NB4 (cell line): Measurements from ENCODE around the gene ARMC3.
A peak's percentile ranks its signal among the peaks of the same experiment; 100 is the strongest.

Source experiments
- DNase-seq: peaks from one replicate; pipeline ENCODE4 v3.0.0; 2010; ENCODE audit warnings: low read depth
- H3K4me3 ChIP-seq: one replicate; pipeline ENCODE4 v1.5.1; 2011; ENCODE audit warnings: mild to moderate bottlenecking, low read depth, low read length, moderate library complexity
- CTCF ChIP-seq: IDR thresholded peaks from one replicate; pipeline ENCODE4 v1.5.1; 2012; ENCODE audit warnings: low read depth, low read length
- MAX ChIP-seq: IDR thresholded peaks from 2 replicates; pipeline ENCODE4 v1.6.1; 2011; ENCODE audit warnings: low read depth, low read length
- MYC ChIP-seq: IDR thresholded peaks from 2 replicates; pipeline ENCODE4 v1.6.1; 2011; ENCODE audit warnings: low read depth, low read length
- POLR2A ChIP-seq: IDR thresholded peaks from 2 replicates; pipeline ENCODE4 v1.6.1; 2011; ENCODE audit warnings: mild to moderate bottlenecking; ENCODE audit not compliant: insufficient read length; ENCODE audit errors: extremely low read depth

ARMC3 gene

GRCh38 chr10:23053036-23053435 lies 125.2 kb downstream of the ARMC3 start:
- no peak for DNase-seq
- TF ChIP-seq MAX, result no peak
- H3K4me3 ChIP-seq, result no peak overlapping the region

GRCh38 chr10:23055424-23056185 lies 127.8 kb downstream of the ARMC3 start:
- DNase-seq, result no peak
- TF ChIP-seq POLR2A (no peak), CTCF (no peak), MYC (no peak), MAX (no peak)
- H3K4me3 ChIP-seq, result no peak overlapping the region

GRCh38 chr10:23056186-23056579 lies 128.3 kb downstream of the ARMC3 start:
- DNase-seq, result no peak
- TF ChIP-seq CTCF (no peak), POLR2A (no peak), MYC (no peak), MAX (no peak)
- H3K4me3 ChIP-seq, result no peak overlapping the region

GRCh38 chr10:23058366-23058765 lies 130.5 kb downstream of the ARMC3 start:
- no peak for DNase-seq
- H3K4me3 ChIP-seq, result no peak overlapping the region
- TF ChIP-seq CTCF (no peak), MAX (no peak), MYC (no peak), POLR2A (no peak)

GRCh38 chr10:23060918-23061317 lies 133.1 kb downstream of the ARMC3 start:
- H3K4me3 ChIP-seq, result no peak overlapping the region
- TF ChIP-seq CTCF (no peak), MYC (no peak), POLR2A (no peak), MAX (no peak)
- DNase-seq, result no peak

GRCh38 chr10:23063045-23063972 lies 135.5 kb downstream of the ARMC3 start:
- peak; percentile 9 for DNase-seq
- no peak overlapping the region for H3K4me3 ChIP-seq
- TF ChIP-seq MAX (no peak), CTCF (no peak), POLR2A (no peak), MYC (no peak)
